ENCODE results near the gene SPTBN1.

DNA sequence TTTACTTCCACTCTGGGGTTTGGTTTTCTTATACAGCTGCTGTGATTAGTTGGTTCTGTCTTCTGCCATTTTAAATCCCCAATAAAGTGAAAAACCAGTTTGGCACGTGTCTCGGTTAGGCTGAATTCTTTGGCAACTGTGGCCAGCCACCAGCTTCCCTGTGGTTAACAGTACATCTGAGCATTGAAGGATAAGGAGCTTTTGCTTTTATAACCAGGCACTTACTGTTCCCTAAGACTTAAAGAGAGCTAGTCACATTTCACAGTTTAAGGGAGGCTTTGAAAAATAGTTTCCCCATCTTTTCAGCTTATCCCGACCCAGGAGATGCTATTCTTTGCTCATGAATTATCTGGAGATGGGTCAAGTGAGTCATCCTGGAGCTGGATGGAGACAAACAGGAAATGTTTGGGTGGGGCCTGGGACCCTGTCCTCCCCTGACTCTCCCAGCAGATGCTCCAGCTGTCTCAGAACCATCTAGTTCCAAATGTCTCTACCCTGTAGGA lies 210.1 kb downstream of the SPTBN1 start:
- TF ChIP-seq, protein P1, sequence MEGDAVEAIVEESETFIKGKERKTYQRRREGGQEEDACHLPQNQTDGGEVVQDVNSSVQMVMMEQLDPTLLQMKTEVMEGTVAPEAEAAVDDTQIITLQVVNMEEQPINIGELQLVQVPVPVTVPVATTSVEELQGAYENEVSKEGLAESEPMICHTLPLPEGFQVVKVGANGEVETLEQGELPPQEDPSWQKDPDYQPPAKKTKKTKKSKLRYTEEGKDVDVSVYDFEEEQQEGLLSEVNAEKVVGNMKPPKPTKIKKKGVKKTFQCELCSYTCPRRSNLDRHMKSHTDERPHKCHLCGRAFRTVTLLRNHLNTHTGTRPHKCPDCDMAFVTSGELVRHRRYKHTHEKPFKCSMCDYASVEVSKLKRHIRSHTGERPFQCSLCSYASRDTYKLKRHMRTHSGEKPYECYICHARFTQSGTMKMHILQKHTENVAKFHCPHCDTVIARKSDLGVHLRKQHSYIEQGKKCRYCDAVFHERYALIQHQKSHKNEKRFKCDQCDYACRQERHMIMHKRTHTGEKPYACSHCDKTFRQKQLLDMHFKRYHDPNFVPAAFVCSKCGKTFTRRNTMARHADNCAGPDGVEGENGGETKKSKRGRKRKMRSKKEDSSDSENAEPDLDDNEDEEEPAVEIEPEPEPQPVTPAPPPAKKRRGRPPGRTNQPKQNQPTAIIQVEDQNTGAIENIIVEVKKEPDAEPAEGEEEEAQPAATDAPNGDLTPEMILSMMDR (IDR thresholded peaks at IDR 0.05): no peak
- no peak for TF ChIP-seq POLR2A (IDR thresholded peaks at IDR 0.05)
